GM23338 (cell line): ENCODE data around the gene GLCE. TPM values are rescaled to one million over a fixed set of nuclear protein-coding genes. Genes with fewer than 3 reads are reported as not detected.

ENCODE experiments used
- ATAC-seq: fragments of 200-7000 bp; cut with Tn5 transposase; 3 replicates; pipeline ENCODE4 v1.9.1; 2020
- DNase-seq: peaks from one replicate; pipeline ENCODE4 v3.0.0-alpha.2; 2015; ENCODE audit warnings: low spot score
- H2AFZ ChIP-seq: fragments of 200-600 bp; sonication (generic); 2 replicates; pipeline ENCODE4 v1.8.0; 2016; ENCODE audit warnings: antibody characterized with exemption, mild to moderate bottlenecking, moderate library complexity
- H3F3A ChIP-seq: fragments of 200-600 bp; sonication (generic); replicated peaks from 2 replicates; pipeline ENCODE4 v1.8.0; 2017; ENCODE audit warnings: antibody characterized with exemption, mixed run types, low read depth
- H3K27ac ChIP-seq: fragments of 200-600 bp; sonication (generic); 2 replicates; pipeline ENCODE4 v1.6.1; 2016; ENCODE audit warnings: low read depth
- H3K27me3 ChIP-seq: fragments of 200-600 bp; sonication (generic); 2 replicates; pipeline ENCODE4 v1.8.0; 2016; ENCODE audit warnings: mild to moderate bottlenecking, mixed run types, moderate library complexity; ENCODE audit not compliant: insufficient read depth
- H3K36me3 ChIP-seq: fragments of 200-600 bp; sonication (generic); 2 replicates; pipeline ENCODE4 v1.8.0; 2016; ENCODE audit warnings: mild to moderate bottlenecking; ENCODE audit not compliant: insufficient read depth
- H3K4me1 ChIP-seq: fragments of 200-600 bp; sonication (generic); 2 replicates; pipeline ENCODE4 v1.8.0; 2016; ENCODE audit warnings: mild to moderate bottlenecking, moderate library complexity; ENCODE audit not compliant: insufficient read depth
- H3K4me2 ChIP-seq: fragments of 200-600 bp; sonication (generic); 2 replicates; pipeline ENCODE4 v1.7.1; 2017; ENCODE audit warnings: mixed run types
- H3K4me3 ChIP-seq: fragments of 200-600 bp; sonication (generic); 2 replicates; pipeline ENCODE4 v1.6.1; 2016; ENCODE audit warnings: mixed run types
- H3K79me2 ChIP-seq: fragments of 200-600 bp; sonication (generic); replicated peaks from 2 replicates; pipeline ENCODE4 v1.8.0; 2017; ENCODE audit warnings: mild to moderate bottlenecking; ENCODE audit not compliant: insufficient read depth
- H3K9me2 ChIP-seq: fragments of 200-600 bp; sonication (generic); 2 replicates; pipeline ENCODE4 v1.8.0; 2017; ENCODE audit not compliant: insufficient read depth
- H4K20me1 ChIP-seq: fragments of 200-600 bp; sonication (generic); replicated peaks from 2 replicates; pipeline ENCODE4 v1.8.0; 2017; ENCODE audit warnings: mild to moderate bottlenecking; ENCODE audit not compliant: insufficient read depth
- H3K27ac Mint-ChIP-seq: 2 replicates; pipeline ENCODE4 v1.8.0; 2020; ENCODE audit warnings: inconsistent platforms, mild to moderate bottlenecking, moderate library complexity, mixed read lengths
- H3K27me3 Mint-ChIP-seq: 3 replicates; pipeline ENCODE4 v1.8.0; 2022; ENCODE audit warnings: low read depth, mild to moderate bottlenecking, moderate library complexity, mixed read lengths, inconsistent platforms; ENCODE audit not compliant: insufficient read depth, poor library complexity
- H3K36me3 Mint-ChIP-seq: 3 replicates; pipeline ENCODE4 v1.8.0; 2021; ENCODE audit warnings: low read depth, mild to moderate bottlenecking, inconsistent platforms, moderate library complexity, mixed read lengths
- H3K4me1 Mint-ChIP-seq: 3 replicates; pipeline ENCODE4 v1.8.0; 2020; ENCODE audit warnings: mild to moderate bottlenecking, inconsistent platforms, mixed read lengths
- H3K4me3 Mint-ChIP-seq: 3 replicates; pipeline ENCODE4 v1.8.0; 2021; ENCODE audit warnings: moderate library complexity, mild to moderate bottlenecking, inconsistent platforms, mixed read lengths
- H3K9me3 Mint-ChIP-seq: 3 replicates; pipeline ENCODE4 v1.8.0; 2020; ENCODE audit warnings: moderate library complexity, mild to moderate bottlenecking, inconsistent platforms, mixed read lengths
- CTCF ChIP-seq, 2 experiments: fragments of 200-600 bp in 1 of 2; sonication (generic) in 1 of 2; conservative IDR thresholded peaks; 2 replicates each; pipeline versions ENCODE4 v1.5.1 to v1.6.1; 2016 to 2017; ENCODE audit warnings: antibody characterized with exemption in 2 of 2, low read depth in 2 of 2, mild to moderate bottlenecking in 2 of 2, moderate library complexity in 1 of 2
- ETS1 ChIP-seq: IDR thresholded peaks from 2 replicates; pipeline ENCODE4 v1.6.1; 2016; ENCODE audit warnings: antibody characterized with exemption
- JUNB ChIP-seq: IDR thresholded peaks from one replicate; pipeline ENCODE4 v1.6.1; 2016; ENCODE audit warnings: antibody characterized with exemption; ENCODE audit not compliant: unreplicated experiment
- NANOG ChIP-seq: IDR thresholded peaks from 2 replicates; pipeline ENCODE4 v1.6.1; 2016; ENCODE audit warnings: antibody characterized with exemption, borderline replicate concordance
- ZNF331 ChIP-seq: fragments of 250-450 bp; sonication (Bioruptor Pico); IDR thresholded peaks from 2 replicates; pipeline ENCODE4 v1.5.0; 2020; ENCODE audit warnings: low read depth, mild to moderate bottlenecking, moderate library complexity
- ZNF462 ChIP-seq: fragments of 250-450 bp; sonication (Bioruptor Pico); IDR thresholded peaks from 2 replicates; pipeline ENCODE4 v1.5.0; 2020; ENCODE audit warnings: mild to moderate bottlenecking, moderate library complexity
- polyA plus RNA-seq: library from polyadenylated mRNA; unstranded; fragments of >200 nt; fragmentation: Nextera tagmentation; extraction: Ambion mirVana; gene quantifications from 2 replicates; pipeline ENCODE4 v1.2.1, GENCODE V29; 2016
- total RNA-seq: library from RNA; depleted of rRNA; stranded (reverse); fragments of >200 nt; shearing (Covaris generic); gene quantifications from 2 replicates; pipeline ENCODE4 v1.2.3, GENCODE V29; 2014

GLCE gene
- total and polyA plus RNA-seq, 2 experiments from 2014 or later: 7.5 to 15.5 TPM

GRCh38 chr15:69141286-69141701 is 19.1 kb upstream of the GLCE start:
- H3K27me3 ChIP-seq: no peaks in the 10 kb centered on the region
- H3K36me3 ChIP-seq: no peaks in the 10 kb centered on the region
- no peak overlapping the region for H2AFZ ChIP-seq
- no peak overlapping the region for H3K4me3 Mint-ChIP-seq
- 0 out of 2 replicates have a peak, but pooled peaks cover 6% of the 10 kb centered on the region for H3F3A ChIP-seq
- H3K27ac Mint-ChIP-seq: no peak overlapping the region
- H3K27me3 Mint-ChIP-seq: peaks cover 6% of the 10 kb centered on the region
- no peak for ATAC-seq
- H3K27ac ChIP-seq: no peak overlapping the region
- no peak for DNase-seq
- no peaks in the 10 kb centered on the region for H4K20me1 ChIP-seq
- H3K79me2 ChIP-seq: no peaks in the 10 kb centered on the region
- TF ChIP-seq NANOG (no peak), ETS1 (no peak), ZNF462 (CRISPR knock-in tag) (no peak), CTCF (conservative IDR thresholded peaks at IDR 0.05; ENCODE audit: low read depth in 2 of 2) (0 out of 4 replicates have a peak, but pooled peaks of 1 of the 2 experiments have one; percentile 11), JUNB (no peak), ZNF331 (CRISPR knock-in tag) (no peak)
- H3K4me1 Mint-ChIP-seq: peaks cover 20% of the 10 kb centered on the region
- no peak overlapping the region for H3K4me2 ChIP-seq
- no peaks in the 10 kb centered on the region for H3K9me3 Mint-ChIP-seq
- no peak overlapping the region for H3K4me3 ChIP-seq
- no peaks in the 10 kb centered on the region for H3K36me3 Mint-ChIP-seq
- H3K9me2 ChIP-seq: no peaks in the 10 kb centered on the region
- H3K4me1 ChIP-seq: peaks cover 6% of the 10 kb centered on the region; the same call in 1 of the 2 replicates
